Measurements from ENCODE around the gene CCDC107. TPM values are rescaled to one million over a fixed set of nuclear protein-coding genes. Genes with fewer than 3 reads are reported as not detected.
"Not testable (repeated sequence)": the region's sequence is repeated elsewhere in the genome, so short reads cannot be mapped to it uniquely, and the experiment has no call there.

The CCDC107 gene
- total RNA-seq, 2 donors from 2014 or later, result 75.2 to 92.2 TPM

- TF ChIP-seq CTCF (IDR thresholded peaks at IDR 0.05), result no peak
- no peaks in the 10 kb centered on the region for H3K36me3 ChIP-seq
- H3K4me3 ChIP-seq, result no peak overlapping the region
- DNase-seq (ENCODE audit: low spot score) (no peak), ATAC-seq (ENCODE audit: insufficient number of reproducible peaks, low FRiP score, low read depth) (no peak)
- H3K27ac ChIP-seq, result no peak overlapping the region
- H3K4me1 ChIP-seq (ENCODE audit: control insufficient read depth in 1 of 2, low read depth in 2 of 2), result peaks cover 0 to 3% of the 10 kb centered on the region in 2 donors
- no peaks in the 10 kb centered on the region for H3K9me3 ChIP-seq
- H3K27me3 ChIP-seq (replicated peaks; ENCODE audit: insufficient read depth), result no peaks in the 10 kb centered on the region
Measured at GRCh38 chr9:35635730-35636129, 22.4 kb upstream of the CCDC107 start.

GRCh38 chr9:35636135-35636876, 21.8 kb upstream of the CCDC107 start:
- Histone ChIP-seq H3K27ac (no peak overlapping the region), H3K4me3 (no peak overlapping the region), H3K4me1 (ENCODE audit: control insufficient read depth in 1 of 2, low read depth in 2 of 2) (peaks cover 0 to 3% of the 10 kb centered on the region in 2 donors), H3K9me3 (no peaks in the 10 kb centered on the region), H3K36me3 (no peaks in the 10 kb centered on the region), H3K27me3 (replicated peaks; ENCODE audit: insufficient read depth) (no peaks in the 10 kb centered on the region)
- TF ChIP-seq CTCF (IDR thresholded peaks at IDR 0.05), result no peak
- no peak for DNase-seq (ENCODE audit: low spot score)
- no peak for ATAC-seq (ENCODE audit: insufficient number of reproducible peaks, low FRiP score, low read depth)

GRCh38 chr9:35636877-35637246, 21.2 kb upstream of the CCDC107 start:
- H3K4me3 ChIP-seq; ATAC-seq (ENCODE audit: insufficient number of reproducible peaks, low FRiP score, low read depth); DNase-seq (ENCODE audit: low spot score); H3K4me1 ChIP-seq (ENCODE audit: control insufficient read depth in 1 of 2, low read depth in 2 of 2); H3K36me3 ChIP-seq; H3K27ac ChIP-seq; H3K27me3 ChIP-seq (replicated peaks; ENCODE audit: insufficient read depth); H3K9me3 ChIP-seq: not testable (repeated sequence)

- H3K27ac ChIP-seq; DNase-seq (ENCODE audit: low spot score); H3K27me3 ChIP-seq (replicated peaks; ENCODE audit: insufficient read depth); H3K4me3 ChIP-seq; H3K4me1 ChIP-seq (ENCODE audit: control insufficient read depth in 1 of 2, low read depth in 2 of 2); H3K9me3 ChIP-seq; H3K36me3 ChIP-seq; ATAC-seq (ENCODE audit: insufficient number of reproducible peaks, low FRiP score, low read depth): not testable (repeated sequence)
Measured at GRCh38 chr9:35637427-35637955, 20.6 kb upstream of the CCDC107 start.

GRCh38 chr9:35638751-35639150, 19.3 kb upstream of the CCDC107 start:
- not testable (repeated sequence) for ATAC-seq (ENCODE audit: insufficient number of reproducible peaks, low FRiP score, low read depth); H3K4me3 ChIP-seq; DNase-seq (ENCODE audit: low spot score); H3K27ac ChIP-seq; H3K36me3 ChIP-seq; H3K4me1 ChIP-seq (ENCODE audit: control insufficient read depth in 1 of 2, low read depth in 2 of 2); H3K9me3 ChIP-seq; H3K27me3 ChIP-seq (replicated peaks; ENCODE audit: insufficient read depth)

GRCh38 chr9:35639225-35639624, 18.9 kb upstream of the CCDC107 start:
- not testable (repeated sequence) for H3K9me3 ChIP-seq; H3K27ac ChIP-seq; ATAC-seq (ENCODE audit: insufficient number of reproducible peaks, low FRiP score, low read depth); H3K4me1 ChIP-seq (ENCODE audit: control insufficient read depth in 1 of 2, low read depth in 2 of 2); H3K4me3 ChIP-seq; H3K36me3 ChIP-seq; DNase-seq (ENCODE audit: low spot score); H3K27me3 ChIP-seq (replicated peaks; ENCODE audit: insufficient read depth)

- no peaks in the 10 kb centered on the region for H3K9me3 ChIP-seq
- no peak for TF ChIP-seq CTCF (IDR thresholded peaks at IDR 0.05)
- H3K4me1 ChIP-seq (ENCODE audit: control insufficient read depth in 1 of 2, low read depth in 2 of 2), result peaks cover 0 to 3% of the 10 kb centered on the region in 2 donors
- DNase-seq (ENCODE audit: low spot score) (no peak), ATAC-seq (ENCODE audit: insufficient number of reproducible peaks, low FRiP score, low read depth) (no peak)
- no peaks in the 10 kb centered on the region for H3K27me3 ChIP-seq (replicated peaks; ENCODE audit: insufficient read depth)
- H3K4me3 ChIP-seq, result no peak overlapping the region
- H3K36me3 ChIP-seq, result no peaks in the 10 kb centered on the region
- H3K27ac ChIP-seq, result no peak overlapping the region
Measured at GRCh38 chr9:35639631-35640030, 18.5 kb upstream of the CCDC107 start.

- not testable (repeated sequence) for ATAC-seq (ENCODE audit: insufficient number of reproducible peaks, low FRiP score, low read depth); H3K27ac ChIP-seq; H3K27me3 ChIP-seq (replicated peaks; ENCODE audit: insufficient read depth); H3K9me3 ChIP-seq; H3K4me3 ChIP-seq; DNase-seq (ENCODE audit: low spot score); H3K36me3 ChIP-seq; H3K4me1 ChIP-seq (ENCODE audit: control insufficient read depth in 1 of 2, low read depth in 2 of 2)
Measured at GRCh38 chr9:35640431-35640830, 17.7 kb upstream of the CCDC107 start.

GRCh38 chr9:35641478-35641877, 16.6 kb upstream of the CCDC107 start:
- H3K27ac ChIP-seq; H3K4me3 ChIP-seq; H3K27me3 ChIP-seq (replicated peaks; ENCODE audit: insufficient read depth); H3K9me3 ChIP-seq; DNase-seq (ENCODE audit: low spot score); ATAC-seq (ENCODE audit: insufficient number of reproducible peaks, low FRiP score, low read depth); H3K36me3 ChIP-seq: not testable (repeated sequence)
- peaks cover 0 to 12% of the 10 kb centered on the region in 2 donors for H3K4me1 ChIP-seq (ENCODE audit: control insufficient read depth in 1 of 2, low read depth in 2 of 2)
